ENCODE data around the gene MCM10.

- no peak for TF ChIP-seq REST (IDR thresholded peaks at IDR 0.05; ENCODE audit: low read depth)
- no peak for TF ChIP-seq CTCF (IDR thresholded peaks at IDR 0.05 in 2 of 3, conservative IDR thresholded peaks at IDR 0.05 in 1 of 3; ENCODE audit: borderline replicate concordance in 1 of 3, insufficient read depth in 1 of 3, low read depth in 2 of 3, low read length in 2 of 3)
- TF ChIP-seq POLR2A (IDR thresholded peaks at IDR 0.05; ENCODE audit: borderline replicate concordance, extremely low read depth, insufficient read depth, insufficient read length) = no peak
- no peak for TF ChIP-seq EZH2 (IDR thresholded peaks at IDR 0.05)
- TF ChIP-seq ZBTB33 (IDR thresholded peaks at IDR 0.05; ENCODE audit: extremely low read depth, insufficient replicate concordance, low read length) = no peak
- TF ChIP-seq EZH2phosphoT487 (IDR thresholded peaks at IDR 0.05; ENCODE audit: borderline replicate concordance) = no peak
- no peak for TF ChIP-seq ZNF274 (IDR thresholded peaks at IDR 0.05; ENCODE audit: low read depth, low read length)
- no peak for TF ChIP-seq POLR2AphosphoS5 (IDR thresholded peaks at IDR 0.05; ENCODE audit: low read depth, low read length)
- no peak for TF ChIP-seq FOSL1 (IDR thresholded peaks at IDR 0.05; ENCODE audit: low read depth)
- no peak for TF ChIP-seq RAD21 (IDR thresholded peaks at IDR 0.05; ENCODE audit: low read depth)
- TF ChIP-seq ATF3 (IDR thresholded peaks at IDR 0.05) = no peak
- no peak for TF ChIP-seq SP1 (IDR thresholded peaks at IDR 0.05; ENCODE audit: low read depth)
These were observed 64.2 kb downstream of the MCM10 start for GRCh38 chr10:13225601-13226000.

Data from HCT116 (cell line).